Loucy (cell line): ENCODE measurements around the gene RSPH9.

Experiments used
- H2AFZ ChIP-seq: fragments of 200-600 bp; sonication (generic); 2 replicates; pipeline ENCODE4 v1.6.0; 2016; ENCODE audit warnings: antibody characterized with exemption, mild to moderate bottlenecking, low read length, moderate library complexity
- H3F3A ChIP-seq: fragments of 200-600 bp; 2 replicates; pipeline ENCODE4 v1.6.0; 2016; ENCODE audit warnings: antibody characterized with exemption, low read depth, mild to moderate bottlenecking
- H3K27me3 ChIP-seq: fragments of 200-600 bp; sonication (generic); 2 replicates; pipeline ENCODE4 v1.6.1; 2014; ENCODE audit warnings: low read length, mild to moderate bottlenecking; ENCODE audit not compliant: insufficient read depth, poor library complexity, severe bottlenecking
- H3K36me3 ChIP-seq: fragments of 200-600 bp; sonication (generic); 2 replicates; pipeline ENCODE4 v1.6.1; 2016; ENCODE audit warnings: low read length; ENCODE audit not compliant: insufficient read depth
- H3K4me1 ChIP-seq: fragments of 200-600 bp; sonication (generic); 2 replicates; pipeline ENCODE4 v1.5.1; 2014; ENCODE audit warnings: low read length, mild to moderate bottlenecking; ENCODE audit not compliant: insufficient read depth, poor library complexity, severe bottlenecking
- H3K4me2 ChIP-seq: fragments of 200-600 bp; sonication (generic); 2 replicates; pipeline ENCODE4 v1.6.0; 2014; ENCODE audit warnings: antibody characterized with exemption, low read length, low read depth, mild to moderate bottlenecking; ENCODE audit not compliant: poor library complexity, severe bottlenecking
- H3K4me3 ChIP-seq: fragments of 200-600 bp; sonication (generic); 2 replicates; pipeline ENCODE4 v1.5.1; 2014; ENCODE audit warnings: low read length, mild to moderate bottlenecking, mixed read lengths; ENCODE audit not compliant: poor library complexity, severe bottlenecking
- H3K79me2 ChIP-seq: fragments of 200-600 bp; sonication (generic); 2 replicates; pipeline ENCODE4 v1.6.1; 2014; ENCODE audit warnings: low read length; ENCODE audit not compliant: insufficient read depth
- H3K9ac ChIP-seq: fragments of 200-600 bp; sonication (generic); 2 replicates; pipeline ENCODE4 v1.6.0; 2014; ENCODE audit warnings: mild to moderate bottlenecking, low read depth, low read length, moderate library complexity; ENCODE audit not compliant: poor library complexity, severe bottlenecking
- H3K9me2 ChIP-seq: fragments of 200-600 bp; sonication (generic); replicated peaks from 2 replicates; pipeline ENCODE4 v1.6.1; 2016; ENCODE audit warnings: low read depth, low read length, mixed read lengths
- H3K9me3 ChIP-seq: fragments of 200-600 bp; sonication (generic); 2 replicates; pipeline ENCODE4 v1.6.1; 2014; ENCODE audit warnings: mild to moderate bottlenecking, antibody characterized with exemption, low read length, low read depth; ENCODE audit not compliant: insufficient read depth
- H4K20me1 ChIP-seq: fragments of 200-600 bp; sonication (generic); 2 replicates; pipeline ENCODE4 v1.6.0; 2014; ENCODE audit warnings: antibody characterized with exemption, low read length, mild to moderate bottlenecking; ENCODE audit not compliant: insufficient read depth, poor library complexity, severe bottlenecking
- EZH2phosphoT487 ChIP-seq: fragments of 200-600 bp; IDR thresholded peaks from 2 replicates; pipeline ENCODE4 v1.6.1; 2018; ENCODE audit warnings: antibody characterized with exemption, mild to moderate bottlenecking, moderate library complexity, borderline replicate concordance
- TF ChIP-seq, protein P1 (sequence below): fragments of 200-600 bp; sonication (generic); conservative IDR thresholded peaks from 2 replicates; pipeline ENCODE4 v1.5.1; 2014; ENCODE audit warnings: mild to moderate bottlenecking, antibody characterized with exemption, low read length

Gene RSPH9

GRCh38 chr6:43717822-43718221 lies 73.0 kb downstream of the RSPH9 start:
- H3F3A ChIP-seq, result no peaks in the 10 kb centered on the region
- no peaks in the 10 kb centered on the region for H3K9me3 ChIP-seq
- H3K36me3 ChIP-seq, result no peaks in the 10 kb centered on the region
- no peaks in the 10 kb centered on the region for H4K20me1 ChIP-seq
- no peaks in the 10 kb centered on the region for H3K4me1 ChIP-seq
- H3K4me2 ChIP-seq, result no peak overlapping the region
- no peak overlapping the region for H2AFZ ChIP-seq
- no peaks in the 10 kb centered on the region for H3K79me2 ChIP-seq
- no peak for TF ChIP-seq EZH2phosphoT487
- TF ChIP-seq, protein P1, sequence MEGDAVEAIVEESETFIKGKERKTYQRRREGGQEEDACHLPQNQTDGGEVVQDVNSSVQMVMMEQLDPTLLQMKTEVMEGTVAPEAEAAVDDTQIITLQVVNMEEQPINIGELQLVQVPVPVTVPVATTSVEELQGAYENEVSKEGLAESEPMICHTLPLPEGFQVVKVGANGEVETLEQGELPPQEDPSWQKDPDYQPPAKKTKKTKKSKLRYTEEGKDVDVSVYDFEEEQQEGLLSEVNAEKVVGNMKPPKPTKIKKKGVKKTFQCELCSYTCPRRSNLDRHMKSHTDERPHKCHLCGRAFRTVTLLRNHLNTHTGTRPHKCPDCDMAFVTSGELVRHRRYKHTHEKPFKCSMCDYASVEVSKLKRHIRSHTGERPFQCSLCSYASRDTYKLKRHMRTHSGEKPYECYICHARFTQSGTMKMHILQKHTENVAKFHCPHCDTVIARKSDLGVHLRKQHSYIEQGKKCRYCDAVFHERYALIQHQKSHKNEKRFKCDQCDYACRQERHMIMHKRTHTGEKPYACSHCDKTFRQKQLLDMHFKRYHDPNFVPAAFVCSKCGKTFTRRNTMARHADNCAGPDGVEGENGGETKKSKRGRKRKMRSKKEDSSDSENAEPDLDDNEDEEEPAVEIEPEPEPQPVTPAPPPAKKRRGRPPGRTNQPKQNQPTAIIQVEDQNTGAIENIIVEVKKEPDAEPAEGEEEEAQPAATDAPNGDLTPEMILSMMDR, result no peak
- no peaks in the 10 kb centered on the region for H3K9me2 ChIP-seq
- no peak overlapping the region for H3K4me3 ChIP-seq
- no peak overlapping the region for H3K9ac ChIP-seq
- no peaks in the 10 kb centered on the region for H3K27me3 ChIP-seq

- Histone ChIP-seq H3K79me2 (no peaks in the 10 kb centered on the region), H3K4me3 (no peak overlapping the region), H3K9me2 (no peaks in the 10 kb centered on the region), H4K20me1 (no peaks in the 10 kb centered on the region), H3K9me3 (no peaks in the 10 kb centered on the region), H3F3A (no peaks in the 10 kb centered on the region), H3K27me3 (no peaks in the 10 kb centered on the region), H3K4me1 (no peaks in the 10 kb centered on the region), H3K36me3 (no peaks in the 10 kb centered on the region), H3K4me2 (no peak overlapping the region), H3K9ac (no peak overlapping the region), H2AFZ (no peak overlapping the region)
- TF ChIP-seq, protein P1, result no peak
- TF ChIP-seq EZH2phosphoT487, result no peak
Observed at GRCh38 chr6:43718387-43719105, 73.7 kb downstream of the RSPH9 start.

GRCh38 chr6:43719511-43719910 lies 74.7 kb downstream of the RSPH9 start:
- Histone ChIP-seq H3K9ac (no peak overlapping the region), H3K27me3 (no peaks in the 10 kb centered on the region), H3K79me2 (no peaks in the 10 kb centered on the region), H3K4me1 (peaks cover 7% of the 10 kb centered on the region), H3F3A (no peaks in the 10 kb centered on the region), H3K9me2 (no peaks in the 10 kb centered on the region), H3K4me2 (no peak overlapping the region), H4K20me1 (no peaks in the 10 kb centered on the region), H3K9me3 (no peaks in the 10 kb centered on the region), H2AFZ (no peak overlapping the region), H3K4me3 (no peak overlapping the region), H3K36me3 (no peaks in the 10 kb centered on the region)
- no peak for TF ChIP-seq EZH2phosphoT487
- TF ChIP-seq, protein P1, result no peak
